Right cardiac atrium (tissue), 5 donors: ENCODE data around the gene MAGED1. TPM values are rescaled to one million over a fixed set of nuclear protein-coding genes. Genes with fewer than 3 reads are reported as not detected.
A peak's percentile ranks its signal among the peaks of the same experiment; 100 is the strongest.
"Not testable (repeated sequence)": the region's sequence is repeated elsewhere in the genome, so short reads cannot be mapped to it uniquely, and the experiment has no call there.

ENCODE experiments used
- ATAC-seq, 2 donors: fragments of 200-7000 bp; cut with Tn5 transposase; one replicate each; pipeline versions ENCODE4 v1.8.0 to v1.9.1; 2020; ENCODE audit warnings: moderate library complexity in 2 of 2, mild to moderate bottlenecking in 1 of 2
- DNase-seq, 3 donors: peaks; one replicate each; pipeline ENCODE4 v3.0.0-alpha.2; 2020
- H3K27ac ChIP-seq: one replicate; pipeline ENCODE4 v1.5.1; 2013; ENCODE audit warnings: mild to moderate bottlenecking, low read length, control low read depth, moderate library complexity
- H3K27me3 ChIP-seq: one replicate; pipeline ENCODE4 v1.6.1; 2013; ENCODE audit not compliant: control insufficient read depth, insufficient read depth
- H3K4me1 ChIP-seq: one replicate; pipeline ENCODE4 v1.6.1; 2013; ENCODE audit warnings: low read length; ENCODE audit not compliant: control insufficient read depth, insufficient read depth
- H3K4me3 ChIP-seq: one replicate; pipeline ENCODE4 v1.5.1; 2013; ENCODE audit warnings: low read length, control low read depth
- H3K9me3 ChIP-seq: one replicate; pipeline ENCODE4 v1.6.1; 2013; ENCODE audit warnings: low read length; ENCODE audit not compliant: control insufficient read depth
- WGBS: extraction: QIAGEN DNeasy Blood & Tissue Kit; methylation state at CpG from one replicate; pipeline ENCODE4 v1.1.7; 2013; 5-methylcytosine and 5-hydroxymethylcytosine counted together
- intact Hi-C, 4 donors: fragments of 100-400 bp; cut with DNase I; formaldehyde crosslinking; loops; one replicate each; pipeline versions ENCODE4 v1.11.0 to v1.14.0; 2022 to 2023
- polyA plus RNA-seq: library from polyadenylated mRNA; stranded (reverse); fragments of 200-250 nt; gene quantifications from one replicate; pipeline ENCODE4 v1.2.3, GENCODE V29; 2013
- total RNA-seq, 4 donors: library from RNA; stranded (reverse); fragmentation: NEBNext Ultra II Directional; extraction: Animal tissue kit (Norgen Biotek cat#: 25700); gene quantifications; one replicate each; pipeline ENCODE4 v1.2.1, GENCODE V29; 2021
- donor health status: healthy with polysubstance abuse.
- donor health status: DM: no; HTN: yes; CAD: no.
- donor health status: DM: no; HTN: no; CAD: no.
- donor health status: DM: no; HTN: yes; CAD: no; lungs with severe emphysema.
- donor health status: DM: yes; HTN: yes; CAD: no.

MAGED1 gene
- total and polyA plus RNA-seq, 5 donors: 51.2 to 118 (median 86.4) TPM

DNA sequence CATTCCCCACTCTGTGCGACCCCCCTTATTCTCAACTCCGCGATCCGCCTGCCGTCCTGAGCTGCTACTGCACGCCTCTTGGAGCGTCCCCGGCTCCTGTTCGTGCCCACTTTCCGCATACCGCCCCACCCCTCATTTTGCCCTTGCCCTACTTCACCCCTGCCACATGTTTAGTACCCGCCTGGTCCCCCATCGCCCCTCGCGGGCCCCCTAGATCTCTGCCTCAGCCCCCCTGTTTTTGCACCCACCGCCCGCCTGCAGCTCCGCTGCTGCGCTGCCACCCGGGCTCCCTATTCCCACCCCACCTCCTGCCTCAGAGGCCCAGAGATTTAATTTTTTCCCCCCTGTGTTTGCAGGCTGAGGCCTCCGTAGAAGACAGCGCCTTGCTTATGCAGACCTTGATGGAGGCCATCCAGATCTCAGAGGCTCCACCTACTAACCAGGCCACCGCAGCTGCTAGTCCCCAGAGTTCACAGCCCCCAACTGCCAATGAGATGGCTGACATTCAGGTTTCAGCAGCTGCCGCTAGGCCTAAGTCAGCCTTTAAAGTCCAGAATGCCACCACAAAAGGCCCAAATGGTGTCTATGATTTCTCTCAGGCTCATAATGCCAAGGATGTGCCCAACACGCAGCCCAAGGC lies 1.4 kb downstream of the MAGED1 start:
- no peaks in the 10 kb centered on the region for H3K27me3 ChIP-seq
- WGBS: 12% methylated on average over 25 of the region's 25 CpGs
- DNase-seq: peak in 2 of 3 donors; percentile 65 to 68
- H3K4me1 ChIP-seq: peaks cover 4% of the 10 kb centered on the region
- peak; percentile 28 to 43 for ATAC-seq
- H3K4me3 ChIP-seq: peak overlapping the region; percentile 68
- no peaks in the 10 kb centered on the region for H3K9me3 ChIP-seq
- intact Hi-C loops: no loop called here
- H3K27ac ChIP-seq: peak overlapping the region; percentile 45

DNA sequence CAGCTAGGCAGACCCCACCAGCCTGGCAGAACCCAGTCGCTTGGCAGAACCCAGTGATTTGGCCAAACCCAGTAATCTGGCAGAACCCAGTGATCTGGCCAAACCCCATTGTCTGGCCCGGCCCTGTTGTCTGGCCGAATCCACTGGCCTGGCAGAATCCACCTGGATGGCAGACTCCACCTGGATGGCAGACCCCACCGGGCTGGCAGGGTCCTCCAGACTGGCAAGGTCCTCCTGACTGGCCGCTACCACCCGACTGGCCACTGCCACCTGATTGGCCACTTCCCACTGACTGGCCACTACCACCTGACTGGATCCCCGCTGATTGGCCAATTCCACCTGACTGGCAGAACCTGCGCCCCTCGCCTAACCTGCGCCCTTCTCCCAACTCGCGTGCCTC lies 3.2 kb downstream of the MAGED1 start:
- intact Hi-C loops: no loop called here
- Histone ChIP-seq H3K27ac (no peak overlapping the region), H3K4me3 (no peak overlapping the region), H3K27me3 (no peaks in the 10 kb centered on the region), H3K9me3 (no peaks in the 10 kb centered on the region), H3K4me1 (peaks cover 4% of the 10 kb centered on the region)
- ATAC-seq: no peak
- peak in 1 of 3 donors; percentile 51 for DNase-seq
- WGBS: 93% methylated on average over 12 of the region's 12 CpGs

DNA sequence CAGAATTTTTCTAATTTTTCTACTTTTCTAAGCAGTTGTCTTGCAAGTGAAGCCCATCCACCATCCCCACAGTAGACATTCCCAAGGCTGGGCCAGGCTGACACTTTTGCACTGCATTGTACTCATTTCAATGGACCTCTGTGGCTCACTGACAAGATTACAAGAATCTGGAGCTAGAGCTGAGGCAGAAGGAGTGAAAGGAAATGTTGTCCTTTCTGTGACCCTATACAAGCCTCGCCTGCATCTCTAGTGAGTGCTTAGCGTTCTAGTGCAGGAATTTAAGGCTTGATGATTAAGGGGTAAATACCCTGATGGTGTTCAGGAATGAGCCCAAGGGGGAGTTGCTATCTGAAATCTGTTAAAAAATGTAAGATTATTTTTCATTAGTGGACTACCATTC lies 6.3 kb downstream of the MAGED1 start:
- DNase-seq: no peak
- H3K9me3 ChIP-seq: no peaks in the 10 kb centered on the region
- H3K27ac ChIP-seq: no peak overlapping the region
- H3K27me3 ChIP-seq: no peaks in the 10 kb centered on the region
- H3K4me1 ChIP-seq: peaks cover 4% of the 10 kb centered on the region
- WGBS: 48% methylated on average over 2 of the region's 2 CpGs
- no peak overlapping the region for H3K4me3 ChIP-seq
- no peak for ATAC-seq
- intact Hi-C loops: no loop called here

DNA sequence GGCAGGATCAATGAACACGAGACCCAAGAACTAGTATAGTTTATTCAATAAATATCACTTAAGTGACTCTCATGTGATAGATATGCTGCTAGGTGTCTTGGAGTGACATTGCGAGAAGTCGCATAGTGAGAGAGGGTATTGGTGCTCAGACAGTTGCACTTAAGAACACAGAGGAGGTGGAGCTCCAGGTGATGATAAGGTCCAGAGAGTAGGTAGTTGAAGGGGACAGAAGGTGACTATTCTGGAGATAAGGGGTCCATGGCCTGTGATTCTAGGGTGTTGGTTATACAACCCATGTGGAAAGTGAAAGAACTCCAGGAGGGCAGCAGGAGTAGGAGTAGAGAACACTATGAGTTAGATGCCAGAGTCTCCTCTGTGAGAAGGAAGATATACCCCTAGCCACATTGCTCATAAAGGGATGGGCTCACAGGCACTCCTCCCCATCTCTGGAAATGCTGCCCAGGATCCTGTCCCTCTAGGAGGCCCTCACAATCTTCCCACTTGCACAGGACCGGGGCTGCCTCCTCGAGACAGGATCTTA lies 9.2 kb downstream of the MAGED1 start:
- no peak for DNase-seq
- no peaks in the 10 kb centered on the region for H3K27me3 ChIP-seq
- intact Hi-C loops: no loop called here
- 83% methylated on average over 5 of the region's 5 CpGs for WGBS
- no peak overlapping the region for H3K4me3 ChIP-seq
- no peak overlapping the region for H3K27ac ChIP-seq
- H3K9me3 ChIP-seq: no peaks in the 10 kb centered on the region
- no peaks in the 10 kb centered on the region for H3K4me1 ChIP-seq
- no peak for ATAC-seq

DNA sequence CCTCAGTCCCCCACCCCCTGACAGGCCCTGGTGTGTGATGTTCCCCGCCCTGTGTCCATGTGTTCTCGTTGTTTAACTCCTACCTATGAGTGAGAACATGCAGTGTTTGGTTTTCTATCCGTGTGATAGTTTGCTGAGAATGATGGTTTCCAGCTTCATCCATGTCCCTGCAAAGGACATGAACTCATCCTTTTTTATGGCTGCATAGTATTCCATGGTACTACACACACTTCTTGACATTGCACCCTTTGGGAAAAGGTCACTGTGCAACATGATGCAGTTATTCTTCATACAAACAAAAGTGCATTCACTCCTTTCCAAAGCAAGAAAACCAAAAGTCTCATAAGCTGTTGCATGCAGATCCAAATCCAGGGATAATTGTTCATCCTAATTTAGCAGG lies 11.7 kb downstream of the MAGED1 start:
- 95% methylated on average over 3 of the region's 3 CpGs for WGBS
- DNase-seq, H3K9me3 ChIP-seq, H3K27me3 ChIP-seq, H3K4me3 ChIP-seq, intact Hi-C loops, H3K4me1 ChIP-seq, H3K27ac ChIP-seq, ATAC-seq: not testable (repeated sequence)

DNA sequence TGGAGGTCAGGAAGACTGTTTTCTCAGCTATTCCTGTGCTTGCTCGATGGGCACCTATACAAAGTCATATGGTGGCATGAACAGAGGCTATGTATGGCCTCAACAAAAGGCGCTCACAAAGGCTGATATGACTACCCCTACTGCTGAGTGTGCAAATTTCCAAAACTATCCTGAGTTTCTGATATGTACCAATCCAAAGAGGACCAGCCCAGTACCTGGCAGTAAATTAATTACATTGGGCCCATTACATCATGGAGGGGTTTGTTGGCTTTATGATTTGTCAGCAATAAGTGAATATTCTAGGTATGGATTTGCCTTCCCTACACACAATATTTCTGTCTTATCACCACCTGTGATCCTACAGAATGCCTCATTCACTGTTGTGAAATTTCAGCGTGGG lies 12.3 kb downstream of the MAGED1 start:
- DNase-seq (no peak), ATAC-seq (no peak)
- intact Hi-C loops: no loop called here
- Histone ChIP-seq H3K4me3 (no peak overlapping the region), H3K27ac (no peak overlapping the region), H3K27me3 (no peaks in the 10 kb centered on the region), H3K9me3 (no peaks in the 10 kb centered on the region), H3K4me1 (no peaks in the 10 kb centered on the region)
- WGBS: 89% methylated on average over 3 of the region's 3 CpGs

DNA sequence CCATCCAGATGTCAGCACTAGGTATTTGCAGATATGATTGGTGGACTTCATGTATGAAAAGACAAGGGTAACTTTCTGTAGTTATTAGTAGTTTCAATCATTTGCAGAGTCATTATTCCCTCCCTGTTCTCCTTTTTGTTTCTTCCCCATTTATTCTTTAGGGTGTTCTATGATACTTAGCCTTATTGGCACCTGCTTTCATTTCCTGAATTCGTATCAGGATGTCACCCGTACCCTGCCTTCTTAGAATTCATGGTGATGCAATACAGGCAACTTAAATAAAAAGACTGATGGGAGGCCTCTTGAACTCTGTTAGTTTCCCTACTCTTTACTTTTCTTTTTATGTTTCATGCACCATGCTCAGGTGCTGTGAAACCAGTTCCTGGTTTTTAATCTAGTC lies 24.2 kb downstream of the MAGED1 start:
- Histone ChIP-seq H3K4me1 (no peaks in the 10 kb centered on the region), H3K9me3 (no peaks in the 10 kb centered on the region), H3K4me3 (no peak overlapping the region), H3K27ac (no peak overlapping the region), H3K27me3 (no peaks in the 10 kb centered on the region)
- DNase-seq (no peak), ATAC-seq (no peak)
- intact Hi-C loops: no loop called here
- 59% methylated on average over 2 of the region's 2 CpGs for WGBS

DNA sequence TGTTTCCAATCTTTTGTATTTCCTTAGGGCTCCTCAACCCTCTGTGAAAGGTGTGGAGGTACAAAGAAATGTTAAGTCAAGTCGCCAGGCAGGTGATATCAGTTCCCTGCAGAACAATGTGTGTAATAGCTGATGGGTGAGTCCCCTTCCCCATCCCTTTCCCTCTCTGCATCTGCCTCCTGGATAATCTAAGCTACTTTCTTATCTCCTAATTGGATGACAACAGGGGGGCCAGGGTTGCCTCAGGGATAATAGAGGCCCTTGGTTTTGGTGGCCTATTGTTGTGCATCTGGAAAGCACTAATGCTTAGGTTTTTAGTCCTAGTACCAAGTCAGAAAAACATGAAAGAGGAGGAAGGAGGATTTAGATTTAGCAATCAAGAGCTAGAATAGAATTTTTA lies 29.1 kb downstream of the MAGED1 start:
- WGBS: 34% methylated on average over 1 of the region's 1 CpG
- ATAC-seq (no peak), DNase-seq (no peak)
- Histone ChIP-seq H3K9me3 (no peaks in the 10 kb centered on the region), H3K4me1 (no peaks in the 10 kb centered on the region), H3K27ac (no peak overlapping the region), H3K4me3 (no peak overlapping the region), H3K27me3 (no peaks in the 10 kb centered on the region)
- intact Hi-C loops: no loop called here

DNA sequence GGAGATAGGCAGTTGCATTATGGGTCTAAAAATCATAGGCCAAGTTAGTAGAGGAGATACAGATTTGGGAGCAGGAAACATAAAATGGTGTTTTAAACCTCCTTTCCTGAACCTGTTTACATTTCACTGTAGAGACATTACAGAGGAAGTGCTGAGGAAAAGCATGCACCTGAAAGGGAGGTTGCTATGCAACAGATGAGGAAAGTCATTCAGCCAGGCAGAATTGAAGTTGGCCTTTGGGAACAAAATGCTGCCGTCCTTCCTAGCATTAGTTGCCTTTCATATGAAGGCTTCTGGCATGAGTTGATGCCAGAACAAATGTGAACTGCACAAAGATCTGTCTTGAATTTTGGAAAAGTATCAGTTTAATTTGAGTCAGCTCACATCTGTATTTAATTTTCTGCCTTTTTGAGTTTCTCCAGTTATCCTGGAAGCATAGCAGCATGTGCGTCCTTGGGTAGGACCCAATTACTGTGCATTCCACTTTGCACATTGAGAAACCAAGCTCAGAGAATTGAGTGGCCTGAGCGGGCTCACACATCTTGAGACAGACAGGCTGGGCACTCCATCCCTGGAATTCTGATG lies 38.2 kb downstream of the MAGED1 start:
- no peaks in the 10 kb centered on the region for H3K4me1 ChIP-seq
- DNase-seq (no peak), ATAC-seq (no peak)
- WGBS: 70% methylated on average over 3 of the region's 3 CpGs
- no peak overlapping the region for H3K4me3 ChIP-seq
- intact Hi-C loops: no loop called here
- no peak overlapping the region for H3K27ac ChIP-seq
- H3K9me3 ChIP-seq: no peaks in the 10 kb centered on the region
- no peaks in the 10 kb centered on the region for H3K27me3 ChIP-seq
